MM.1S (cell line): Measurements from ENCODE around the gene CDK11B.

Experiments
- DNase-seq: peaks from one replicate; pipeline ENCODE4 v3.0.0-alpha.2; 2015
- H2AFZ ChIP-seq: fragments of 300-600 bp; sonication (generic); 2 replicates; pipeline ENCODE4 v1.6.0; 2016; ENCODE audit warnings: antibody characterized with exemption, low read length
- H3F3A ChIP-seq: fragments of 300-600 bp; sonication (generic); 2 replicates; pipeline ENCODE4 v1.6.1; 2016; ENCODE audit warnings: mild to moderate bottlenecking, antibody characterized with exemption, low read length, moderate library complexity, mixed read lengths; ENCODE audit not compliant: insufficient read depth
- H3K27ac ChIP-seq: fragments of 300-600 bp; sonication (generic); 2 replicates; pipeline ENCODE4 v1.5.1; 2016; ENCODE audit warnings: mild to moderate bottlenecking, low read length
- H3K27me3 ChIP-seq: fragments of 300-600 bp; sonication (generic); replicated peaks from 2 replicates; pipeline ENCODE4 v1.6.0; 2016; ENCODE audit warnings: low read length; ENCODE audit not compliant: insufficient read depth
- H3K36me3 ChIP-seq: fragments of 300-600 bp; sonication (generic); replicated peaks from 2 replicates; pipeline ENCODE4 v1.6.1; 2016; ENCODE audit warnings: mild to moderate bottlenecking, low read length, mixed read lengths; ENCODE audit not compliant: insufficient read depth
- H3K4me1 ChIP-seq: fragments of 300-600 bp; sonication (generic); 2 replicates; pipeline ENCODE4 v1.6.1; 2016; ENCODE audit warnings: low read length, mixed read lengths
- H3K4me2 ChIP-seq: fragments of 300-600 bp; sonication (generic); 2 replicates; pipeline ENCODE4 v1.6.0; 2016; ENCODE audit warnings: low read depth, low read length
- H3K4me3 ChIP-seq: fragments of 300-600 bp; sonication (generic); 2 replicates; pipeline ENCODE4 v1.5.1; 2016; ENCODE audit warnings: low read length, mixed read lengths
- H3K79me2 ChIP-seq: fragments of 300-600 bp; sonication (generic); 2 replicates; pipeline ENCODE4 v1.6.1; 2016; ENCODE audit warnings: mixed run types, low read length, mixed read lengths
- H3K9ac ChIP-seq: fragments of 300-600 bp; sonication (generic); 2 replicates; pipeline ENCODE4 v1.6.1; 2016; ENCODE audit warnings: low read length, mixed read lengths
- H3K9me2 ChIP-seq: fragments of 300-600 bp; sonication (generic); replicated peaks from 2 replicates; pipeline ENCODE4 v1.6.1; 2016; ENCODE audit warnings: mild to moderate bottlenecking, low read length, mixed read lengths; ENCODE audit not compliant: insufficient read depth
- H3K9me3 ChIP-seq: fragments of 300-600 bp; sonication (generic); replicated peaks from 2 replicates; pipeline ENCODE4 v1.6.1; 2016; ENCODE audit warnings: mild to moderate bottlenecking, low read length, mixed read lengths; ENCODE audit not compliant: insufficient read depth
- H4K20me1 ChIP-seq: fragments of 300-600 bp; sonication (generic); 2 replicates; pipeline ENCODE4 v1.6.1; 2016; ENCODE audit warnings: mild to moderate bottlenecking, low read length, moderate library complexity, mixed read lengths; ENCODE audit not compliant: insufficient read depth
- CTCF ChIP-seq: fragments of 300-600 bp; sonication (generic); IDR thresholded peaks from 2 replicates; pipeline ENCODE4 v1.5.1; 2016; ENCODE audit warnings: antibody characterized with exemption, low read length, mixed read lengths
- EZH2 ChIP-seq: fragments of 300-600 bp; sonication (generic); optimal IDR thresholded peaks from 2 replicates; pipeline ENCODE3; 2017; ENCODE audit warnings: low read depth, mild to moderate bottlenecking, antibody characterized with exemption, low read length, mixed read lengths
- EZH2phosphoT487 ChIP-seq: fragments of 300-600 bp; sonication (generic); IDR thresholded peaks from 2 replicates; pipeline ENCODE4 v1.6.1; 2018; ENCODE audit warnings: antibody characterized with exemption, low read length

Gene CDK11B

DNA sequence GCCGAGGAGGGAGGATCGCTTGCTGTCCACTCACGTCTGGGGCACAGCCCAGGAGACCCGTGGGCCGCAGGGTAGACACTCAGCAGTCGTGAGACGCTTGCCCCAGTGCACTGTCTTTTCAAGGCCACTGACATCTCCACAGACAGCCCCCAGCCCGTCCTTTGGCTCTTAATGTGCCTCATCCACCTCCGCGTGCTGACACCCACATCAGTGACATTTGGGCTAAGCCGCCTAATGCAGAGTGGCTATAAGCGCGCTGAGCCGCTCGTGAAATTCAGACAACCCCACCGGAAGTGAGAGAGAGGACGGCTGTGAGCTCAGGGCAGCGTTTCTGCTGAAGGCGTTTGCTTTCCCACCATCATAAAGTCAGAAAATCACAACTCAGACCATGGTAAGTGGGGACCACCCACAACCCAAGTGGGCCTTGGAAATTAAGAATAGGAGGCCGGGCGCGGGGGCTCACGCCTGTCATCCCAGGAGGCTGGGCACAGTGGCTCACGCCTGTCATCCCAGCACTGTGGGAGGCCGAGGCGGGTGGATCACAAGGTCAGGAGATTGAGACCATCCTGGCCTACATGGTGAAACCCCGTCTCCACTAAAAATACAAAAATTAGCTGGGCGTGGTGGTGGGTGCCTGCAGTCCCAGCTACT is 25.4 kb upstream of the CDK11B start:
- no peak for TF ChIP-seq CTCF
- no peak for TF ChIP-seq EZH2
- no peak for TF ChIP-seq EZH2phosphoT487
- Histone ChIP-seq H3K27me3 (no peaks in the 10 kb centered on the region), H3K9ac (no peak overlapping the region), H3K9me2 (no peaks in the 10 kb centered on the region), H2AFZ (no peak overlapping the region), H3K4me3 (no peak overlapping the region), H3F3A (no peaks in the 10 kb centered on the region), H3K36me3 (no peaks in the 10 kb centered on the region), H3K27ac (no peak overlapping the region), H3K4me2 (no peak overlapping the region), H3K9me3 (no peaks in the 10 kb centered on the region), H4K20me1 (no peaks in the 10 kb centered on the region), H3K4me1 (peaks cover 3% of the 10 kb centered on the region), H3K79me2 (peaks cover 63% of the 10 kb centered on the region)
- DNase-seq = no peak

- peaks cover 5% of the 10 kb centered on the region for H3F3A ChIP-seq
- H3K4me3 ChIP-seq = no peak overlapping the region
- peaks cover 11% of the 10 kb centered on the region for H3K4me1 ChIP-seq
- no peaks in the 10 kb centered on the region for H3K36me3 ChIP-seq
- H4K20me1 ChIP-seq = no peaks in the 10 kb centered on the region
- H2AFZ ChIP-seq = no peak overlapping the region
- H3K9me2 ChIP-seq = no peaks in the 10 kb centered on the region
- DNase-seq = no peak
- H3K9me3 ChIP-seq = no peaks in the 10 kb centered on the region
- no peak overlapping the region for H3K9ac ChIP-seq
- no peak overlapping the region for H3K27ac ChIP-seq
- no peak for TF ChIP-seq EZH2phosphoT487
- no peak for TF ChIP-seq CTCF
- no peak for TF ChIP-seq EZH2
- peaks cover 67% of the 10 kb centered on the region for H3K79me2 ChIP-seq
- no peaks in the 10 kb centered on the region for H3K27me3 ChIP-seq
- H3K4me2 ChIP-seq = no peak overlapping the region
These were observed 24.5 kb upstream of the CDK11B start for GRCh38 chr1:1683104-1683905.

DNA sequence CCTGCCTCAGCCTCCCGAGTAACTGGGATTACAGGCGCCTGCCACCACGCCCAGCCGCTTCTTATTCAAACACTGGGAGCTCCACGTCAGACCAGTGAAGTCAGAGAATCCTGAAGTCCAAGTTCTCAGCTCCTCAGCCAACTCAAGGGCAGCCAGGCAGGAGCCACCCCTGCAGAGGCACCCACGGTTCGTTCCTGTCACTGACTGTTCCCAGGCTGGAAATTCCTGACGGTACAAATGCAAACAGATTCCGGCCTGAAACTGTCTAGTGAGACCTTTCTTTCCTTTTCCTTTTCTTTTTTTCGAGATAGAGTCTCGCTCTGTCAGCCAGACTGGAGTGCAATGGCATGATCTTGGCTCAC is 22.1 kb upstream of the CDK11B start:
- Histone ChIP-seq H3K9ac (no peak overlapping the region), H2AFZ (no peak overlapping the region), H3K4me2 (no peak overlapping the region), H3K4me3 (no peak overlapping the region), H4K20me1 (no peaks in the 10 kb centered on the region), H3K79me2 (peaks cover 53% of the 10 kb centered on the region), H3F3A (peaks cover 17% of the 10 kb centered on the region), H3K36me3 (no peaks in the 10 kb centered on the region), H3K4me1 (peaks cover 20% of the 10 kb centered on the region), H3K27ac (no peak overlapping the region), H3K9me2 (no peaks in the 10 kb centered on the region), H3K27me3 (no peaks in the 10 kb centered on the region), H3K9me3 (no peaks in the 10 kb centered on the region)
- TF ChIP-seq EZH2phosphoT487 (no peak), EZH2 (no peak), CTCF (no peak)
- DNase-seq = no peak
